K562 (cell line): ENCODE data around the gene PLEKHF1. TPM values are rescaled to one million over a fixed set of nuclear protein-coding genes. Genes with fewer than 3 reads are reported as not detected.

Experiments used
- HDAC8 ChIP-seq: fragments of 450-650 bp; IDR thresholded peaks from 2 replicates; pipeline ENCODE4 v1.6.1; 2016; ENCODE audit warnings: mild to moderate bottlenecking, missing genetic modification characterization, moderate library complexity, missing compliant biosample characterization
- HIVEP1 ChIP-seq: fragments of 250-450 bp; sonication (Bioruptor Pico); IDR thresholded peaks from 2 replicates; pipeline ENCODE4 v1.4.0; 2020; ENCODE audit warnings: mild to moderate bottlenecking
- MCM2 ChIP-seq: fragments of 450-650 bp; IDR thresholded peaks from 2 replicates; pipeline ENCODE4 v1.6.1; 2017; ENCODE audit warnings: low read depth, mild to moderate bottlenecking
- MYC ChIP-seq, 2 experiments: fragments of 250-450 bp in 1 of 2; sonication (Bioruptor Pico) in 1 of 2; IDR thresholded peaks; 2 replicates each; pipeline versions ENCODE4 v1.5.1 to v1.6.1; 2012 to 2021; ENCODE audit warnings: low read depth in 2 of 2, borderline replicate concordance in 1 of 2, improper control_type of control experiment in 1 of 2, low read length in 1 of 2, mild to moderate bottlenecking in 1 of 2, moderate library complexity in 1 of 2
- NR2C1 ChIP-seq, 2 experiments: fragments of 450-650 bp; IDR thresholded peaks; 2 replicates each; pipeline ENCODE4 v1.6.1; 2017; ENCODE audit warnings: mild to moderate bottlenecking in 2 of 2, antibody characterized with exemption in 1 of 2, inconsistent platforms in 1 of 2, missing compliant biosample characterization in 1 of 2, missing genetic modification characterization in 1 of 2
- SMARCC2 ChIP-seq: fragments of 450-650 bp; IDR thresholded peaks from 2 replicates; pipeline ENCODE4 v1.6.1; 2017; ENCODE audit warnings: antibody characterized with exemption, moderate library complexity, mild to moderate bottlenecking, low read depth
- ZKSCAN8 ChIP-seq: fragments of 200-800 bp; sonication (Bioruptor generic); IDR thresholded peaks from 2 replicates; pipeline ENCODE4 v1.6.1; 2016; ENCODE audit warnings: missing genetic modification characterization, missing compliant biosample characterization
- ZNF41 ChIP-seq: fragments of 250-450 bp; sonication (Bioruptor Pico); conservative IDR thresholded peaks from 2 replicates; pipeline ENCODE4 v1.4.0; 2020; ENCODE audit warnings: mild to moderate bottlenecking
- polyA plus RNA-seq, 8 experiments: library from polyadenylated mRNA; depleted of rRNA in 4 of 8; stranded (reverse) in 5 of 8; unstranded in 3 of 8; fragments of >200 nt; fragmentation: Nextera tagmentation in 2 of 8; fragmentation: Illumina TruSeq in 1 of 8; extraction: Ambion mirVana in 2 of 8; extraction: Trizol in 1 of 8; gene quantifications; 2 replicates each; pipeline versions ENCODE4 v1.2.1 to v1.2.3, GENCODE V29; 2011 to 2014; ENCODE audit warnings: inconsistent platforms in 1 of 8, missing spikeins in 1 of 8
- total RNA-seq, 7 experiments: library from RNA; depleted of rRNA in 6 of 7; stranded (reverse); fragments of >200 nt in 6 of 7; fragmentation: Illumina TruSeq in 2 of 7; extraction: Trizol in 2 of 7; gene quantifications; 2 replicates each; pipeline versions ENCODE4 v1.2.1 to v1.2.3, GENCODE V29; 2011 to 2021; ENCODE audit warnings: low replicate concordance in 1 of 7
- TF ChIP-seq, protein P1 (sequence below): fragments of 450-650 bp; conservative IDR thresholded peaks from 2 replicates; pipeline ENCODE4 v1.6.1; 2016; ENCODE audit warnings: missing genetic modification characterization, low read depth, mild to moderate bottlenecking, control low read depth, missing compliant biosample characterization
- TF ChIP-seq, protein P2 (sequence below): fragments of 250-450 bp; sonication (Bioruptor Pico); IDR thresholded peaks from 2 replicates; pipeline ENCODE4 v1.4.0; 2020; ENCODE audit warnings: mild to moderate bottlenecking, moderate library complexity

PLEKHF1 gene
- total and polyA plus RNA-seq, 9 of the 15 experiments (the other 6 are each of a cell fraction or from before 2014, with no cell fraction given), result 0.07 to 13.4 (median 3.9) TPM; not detected in 1

DNA sequence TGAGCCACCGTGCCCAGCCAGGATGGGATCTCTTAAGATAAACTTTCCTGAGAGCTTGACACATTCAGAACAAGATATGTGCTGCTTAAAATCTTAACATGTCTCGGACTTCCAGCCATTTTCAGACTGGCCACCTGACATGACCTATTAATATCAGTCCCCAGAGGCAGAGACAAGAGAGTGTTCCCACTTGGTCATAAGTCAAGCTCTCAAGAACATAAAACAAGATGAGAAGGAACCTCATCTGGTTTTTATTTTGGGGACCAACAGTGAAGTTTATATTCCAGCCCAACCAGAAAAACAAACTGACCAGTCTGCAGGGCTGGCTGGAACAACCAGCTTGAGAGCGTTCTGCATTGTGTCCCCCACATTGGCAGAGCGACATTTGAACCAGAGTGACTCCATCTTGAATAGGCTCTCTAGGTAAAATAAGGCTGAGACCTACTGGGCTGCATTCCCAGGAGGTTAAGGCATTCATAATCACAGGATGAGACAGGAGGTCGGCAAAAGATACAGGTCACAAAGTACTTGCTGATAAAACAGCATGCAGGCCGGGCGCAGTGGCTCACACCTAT lies 21.8 kb upstream of the PLEKHF1 start (continued):
- TF ChIP-seq, protein P1, sequence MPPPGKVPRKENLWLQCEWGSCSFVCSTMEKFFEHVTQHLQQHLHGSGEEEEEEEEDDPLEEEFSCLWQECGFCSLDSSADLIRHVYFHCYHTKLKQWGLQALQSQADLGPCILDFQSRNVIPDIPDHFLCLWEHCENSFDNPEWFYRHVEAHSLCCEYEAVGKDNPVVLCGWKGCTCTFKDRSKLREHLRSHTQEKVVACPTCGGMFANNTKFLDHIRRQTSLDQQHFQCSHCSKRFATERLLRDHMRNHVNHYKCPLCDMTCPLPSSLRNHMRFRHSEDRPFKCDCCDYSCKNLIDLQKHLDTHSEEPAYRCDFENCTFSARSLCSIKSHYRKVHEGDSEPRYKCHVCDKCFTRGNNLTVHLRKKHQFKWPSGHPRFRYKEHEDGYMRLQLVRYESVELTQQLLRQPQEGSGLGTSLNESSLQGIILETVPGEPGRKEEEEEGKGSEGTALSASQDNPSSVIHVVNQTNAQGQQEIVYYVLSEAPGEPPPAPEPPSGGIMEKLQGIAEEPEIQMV (tag), result peak; percentile 81
- TF ChIP-seq, protein P2, sequence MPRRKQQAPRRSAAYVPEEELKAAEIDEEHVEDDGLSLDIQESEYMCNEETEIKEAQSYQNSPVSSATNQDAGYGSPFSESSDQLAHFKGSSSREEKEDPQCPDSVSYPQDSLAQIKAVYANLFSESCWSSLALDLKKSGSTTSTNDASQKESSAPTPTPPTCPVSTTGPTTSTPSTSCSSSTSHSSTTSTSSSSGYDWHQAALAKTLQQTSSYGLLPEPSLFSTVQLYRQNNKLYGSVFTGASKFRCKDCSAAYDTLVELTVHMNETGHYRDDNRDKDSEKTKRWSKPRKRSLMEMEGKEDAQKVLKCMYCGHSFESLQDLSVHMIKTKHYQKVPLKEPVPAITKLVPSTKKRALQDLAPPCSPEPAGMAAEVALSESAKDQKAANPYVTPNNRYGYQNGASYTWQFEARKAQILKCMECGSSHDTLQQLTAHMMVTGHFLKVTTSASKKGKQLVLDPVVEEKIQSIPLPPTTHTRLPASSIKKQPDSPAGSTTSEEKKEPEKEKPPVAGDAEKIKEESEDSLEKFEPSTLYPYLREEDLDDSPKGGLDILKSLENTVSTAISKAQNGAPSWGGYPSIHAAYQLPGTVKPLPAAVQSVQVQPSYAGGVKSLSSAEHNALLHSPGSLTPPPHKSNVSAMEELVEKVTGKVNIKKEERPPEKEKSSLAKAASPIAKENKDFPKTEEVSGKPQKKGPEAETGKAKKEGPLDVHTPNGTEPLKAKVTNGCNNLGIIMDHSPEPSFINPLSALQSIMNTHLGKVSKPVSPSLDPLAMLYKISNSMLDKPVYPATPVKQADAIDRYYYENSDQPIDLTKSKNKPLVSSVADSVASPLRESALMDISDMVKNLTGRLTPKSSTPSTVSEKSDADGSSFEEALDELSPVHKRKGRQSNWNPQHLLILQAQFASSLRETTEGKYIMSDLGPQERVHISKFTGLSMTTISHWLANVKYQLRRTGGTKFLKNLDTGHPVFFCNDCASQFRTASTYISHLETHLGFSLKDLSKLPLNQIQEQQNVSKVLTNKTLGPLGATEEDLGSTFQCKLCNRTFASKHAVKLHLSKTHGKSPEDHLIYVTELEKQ, result peak; percentile 59; the same call in 1 of the 2 replicates
- TF ChIP-seq SMARCC2, result no peak
- peak; percentile 47; the same call in 1 of the 2 replicates for TF ChIP-seq ZKSCAN8 (CRISPR knock-in tag)
- no peak for TF ChIP-seq MYC (IDR thresholded peaks at IDR 0.05; ENCODE audit: low read depth, low read length)
- 0 out of 2 replicates have a peak, but pooled peaks have one; percentile 43 for TF ChIP-seq MYC (CRISPR knock-in tag; IDR thresholded peaks at IDR 0.05; ENCODE audit: borderline replicate concordance, low read depth)
- TF ChIP-seq HIVEP1, result peak; percentile 71
- no peak for TF ChIP-seq MCM2
- peak; percentile 81 for TF ChIP-seq ZNF41
- peak; percentile 87 for TF ChIP-seq HDAC8 (tag)
- TF ChIP-seq NR2C1 (IDR thresholded peaks at IDR 0.05), result no peak
- peak; percentile 76 for TF ChIP-seq NR2C1 (tag; IDR thresholded peaks at IDR 0.05)
